ENCODE measurements around the gene NFATC4. TPM values are rescaled to one million over a fixed set of nuclear protein-coding genes. Genes with fewer than 3 reads are reported as not detected.
"Not testable (repeated sequence)": the region's sequence is repeated elsewhere in the genome, so short reads cannot be mapped to it uniquely, and the experiment has no call there.

NFATC4 gene
- total RNA-seq, 5 donors from 2014 or later (not counting 1 experiment from before 2014, with no cell fraction given): 0.16 to 0.82 (median 0.39) TPM; not detected in 1

DNA sequence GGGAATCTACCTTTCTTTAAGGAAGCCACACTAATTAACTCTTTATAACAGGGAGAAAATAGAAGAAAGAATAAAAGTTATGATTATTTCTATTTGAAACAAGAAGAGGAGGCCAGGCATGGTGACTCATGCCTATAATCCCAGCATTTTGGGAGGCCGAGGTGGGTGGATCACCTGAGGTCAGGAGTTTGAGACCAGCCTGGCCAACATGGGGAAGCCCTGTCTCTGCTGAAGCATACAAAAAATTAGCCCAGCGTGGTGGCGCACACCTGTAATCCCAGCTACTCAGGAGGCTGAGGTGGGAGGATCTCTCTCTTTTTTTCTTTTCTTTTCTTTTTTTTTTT is 13.5 kb upstream of the NFATC4 start:
- 50% methylated on average over 1 of the region's 3 CpGs for WGBS (ENCODE audit: insufficient coverage)
- H3K9me3 Mint-ChIP-seq; H3K9me3 ChIP-seq; H3K27ac ChIP-seq (ENCODE audit: low read length); H3K4me3 ChIP-seq (ENCODE audit: control insufficient read depth in 1 of 2, extremely low read depth in 1 of 2, low read length in 1 of 2); H3K27ac Mint-ChIP-seq; H3K4me1 Mint-ChIP-seq; H3K36me3 Mint-ChIP-seq; H3K4me1 ChIP-seq (ENCODE audit: control insufficient read depth in 1 of 2, extremely low read depth in 1 of 2, insufficient read depth in 2 of 2, low read length in 2 of 2); DNase-seq; ATAC-seq (replicated peaks in 1 of 4); H3K36me3 ChIP-seq (ENCODE audit: control insufficient read depth in 2 of 2, extremely low read depth in 1 of 2, insufficient read depth in 1 of 2, low read length in 1 of 2); H3K4me3 Mint-ChIP-seq: not testable (repeated sequence)
- peaks cover 41 to 46% of the 10 kb centered on the region in 2 donors for H3K27me3 Mint-ChIP-seq
- POLR2A ChIA-PET: interaction anchor here in 1 of 2 donors (0.6 kb wide), 1 partner anchor 69 kb away, joined by 6 read pairs; no protein-coding TSS in a partner anchor
- CTCF ChIA-PET: interaction anchor here in 1 of 2 donors (0.6 kb wide), 1 partner anchor 252 kb away, joined by 4 read pairs; no protein-coding TSS in a partner anchor
- peaks cover 0 to 24% of the 10 kb centered on the region in 2 experiments for H3K27me3 ChIP-seq (replicated peaks in 1 of 2; ENCODE audit: control insufficient read depth in 2 of 2, extremely low read depth in 1 of 2, insufficient read depth in 2 of 2, low read length in 1 of 2)

DNA sequence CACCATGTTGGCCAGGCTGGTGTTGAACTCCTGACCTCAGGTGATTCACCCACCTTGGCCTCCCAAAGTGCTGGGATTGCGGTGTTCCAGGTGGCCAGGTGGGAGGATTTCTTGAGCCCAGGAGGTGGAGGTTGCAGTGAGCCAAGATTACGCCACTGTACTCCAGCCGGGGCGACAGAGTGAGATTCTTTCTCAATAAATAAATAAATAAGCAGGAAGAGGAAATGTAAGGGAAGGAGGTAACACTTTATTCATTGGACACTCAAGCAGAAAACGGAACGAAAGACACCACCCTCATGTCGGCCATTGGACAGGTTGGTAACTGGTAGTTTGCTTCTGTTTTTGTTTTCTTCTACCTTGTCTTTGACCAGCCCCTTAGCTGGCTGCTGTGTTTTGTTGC is 13.0 kb upstream of the NFATC4 start:
- DNase-seq: no peak
- H3K27ac Mint-ChIP-seq: no peak overlapping the region
- Histone ChIP-seq H3K36me3 (ENCODE audit: control insufficient read depth in 2 of 2, extremely low read depth in 1 of 2, insufficient read depth in 1 of 2, low read length in 1 of 2) (no peaks in the 10 kb centered on the region), H3K27ac (ENCODE audit: low read length) (no peak overlapping the region), H3K27me3 (replicated peaks in 1 of 2; ENCODE audit: control insufficient read depth in 2 of 2, extremely low read depth in 1 of 2, insufficient read depth in 2 of 2, low read length in 1 of 2) (peaks cover 0 to 19% of the 10 kb centered on the region in 2 experiments), H3K4me3 (ENCODE audit: control insufficient read depth in 1 of 2, extremely low read depth in 1 of 2, low read length in 1 of 2) (no peak overlapping the region), H3K9me3 (no peaks in the 10 kb centered on the region), H3K4me1 (ENCODE audit: control insufficient read depth in 1 of 2, extremely low read depth in 1 of 2, insufficient read depth in 2 of 2, low read length in 2 of 2) (no peaks in the 10 kb centered on the region)
- POLR2A ChIA-PET: interaction anchor here in 1 of 2 donors (0.6 kb wide), 1 partner anchor 68 kb away, joined by 6 read pairs; no protein-coding TSS in a partner anchor
- peaks cover 0 to 9% (median 0%) of the 10 kb centered on the region in 3 donors for H3K4me1 Mint-ChIP-seq
- WGBS (ENCODE audit: insufficient coverage): 100% methylated on average over 1 of the region's 7 CpGs
- CTCF ChIA-PET: no interaction called here
- peaks cover 0 to 2% (median 0%) of the 10 kb centered on the region in 3 donors for H3K9me3 Mint-ChIP-seq
- H3K36me3 Mint-ChIP-seq: no peaks in the 10 kb centered on the region
- H3K4me3 Mint-ChIP-seq: no peak overlapping the region
- H3K27me3 Mint-ChIP-seq: peaks cover 41% of the 10 kb centered on the region in 2 donors
- ATAC-seq (replicated peaks in 1 of 4): no peak

DNA sequence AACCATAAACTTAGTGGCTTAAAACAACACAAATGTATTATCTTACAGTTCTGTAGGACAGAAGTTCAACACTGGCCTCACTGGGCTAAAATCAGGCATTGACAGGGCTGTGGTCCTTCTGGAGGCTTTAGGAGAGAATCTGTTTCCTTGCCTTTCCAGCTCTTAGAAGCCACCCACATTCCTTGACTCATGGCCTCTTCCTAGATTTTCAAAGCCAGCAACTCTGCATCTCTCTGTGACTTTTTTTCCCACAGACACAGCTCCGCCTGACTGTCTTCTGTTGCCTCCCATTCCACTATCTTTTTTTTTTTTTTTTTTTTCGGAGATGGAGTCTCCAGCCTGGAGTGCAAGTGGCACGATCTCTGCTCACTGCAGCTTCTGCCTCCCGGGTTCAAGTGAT is 11.8 kb upstream of the NFATC4 start:
- no peaks in the 10 kb centered on the region for H3K36me3 ChIP-seq (ENCODE audit: control insufficient read depth in 2 of 2, extremely low read depth in 1 of 2, insufficient read depth in 1 of 2, low read length in 1 of 2)
- Mint-ChIP-seq H3K36me3 (peaks cover 6% of the 10 kb centered on the region), H3K27ac (no peak overlapping the region), H3K4me3 (no peak overlapping the region), H3K9me3 (peaks cover 0 to 2% (median 0%) of the 10 kb centered on the region in 3 donors), H3K4me1 (peaks cover 0 to 9% (median 0%) of the 10 kb centered on the region in 3 donors), H3K27me3 (peaks cover 34 to 35% of the 10 kb centered on the region in 2 donors)
- POLR2A ChIA-PET: no interaction called here
- H3K27ac ChIP-seq (ENCODE audit: low read length): no peak overlapping the region
- no peak overlapping the region for H3K4me3 ChIP-seq (ENCODE audit: control insufficient read depth in 1 of 2, extremely low read depth in 1 of 2, low read length in 1 of 2)
- H3K27me3 ChIP-seq (replicated peaks in 1 of 2; ENCODE audit: control insufficient read depth in 2 of 2, extremely low read depth in 1 of 2, insufficient read depth in 2 of 2, low read length in 1 of 2): peaks cover 0 to 10% of the 10 kb centered on the region in 2 experiments
- CTCF ChIA-PET: no interaction called here
- WGBS (ENCODE audit: insufficient coverage): 92% methylated on average over 2 of the region's 4 CpGs
- ATAC-seq (replicated peaks in 1 of 4) (no peak), DNase-seq (no peak)
- H3K4me1 ChIP-seq (ENCODE audit: control insufficient read depth in 1 of 2, extremely low read depth in 1 of 2, insufficient read depth in 2 of 2, low read length in 2 of 2): no peaks in the 10 kb centered on the region
- no peaks in the 10 kb centered on the region for H3K9me3 ChIP-seq

DNA sequence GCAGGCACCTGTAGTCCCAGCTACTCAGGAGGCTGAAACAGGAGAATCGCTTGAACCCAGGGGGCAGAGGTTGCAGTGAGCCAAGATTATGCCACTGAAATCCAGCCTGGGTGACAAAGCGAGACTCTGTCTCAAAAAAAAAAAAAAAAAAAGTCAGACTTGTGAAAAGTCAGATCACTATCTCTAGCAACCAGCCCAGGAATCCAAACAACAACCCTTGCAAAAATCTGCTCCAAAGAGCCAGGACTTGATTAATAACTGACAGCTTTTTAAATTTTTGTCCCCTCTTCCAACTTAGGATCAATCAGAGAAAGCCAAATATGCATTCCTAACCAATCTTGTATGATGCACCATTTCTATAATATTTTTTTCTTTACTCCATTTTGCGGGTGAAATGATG is 7.7 kb upstream of the NFATC4 start:
- 92% methylated on average over 2 of the region's 3 CpGs for WGBS (ENCODE audit: insufficient coverage)
- Mint-ChIP-seq H3K27me3 (peaks cover 26 to 28% of the 10 kb centered on the region in 2 donors), H3K27ac (no peak overlapping the region), H3K4me3 (no peak overlapping the region), H3K9me3 (peaks cover 0 to 2% (median 0%) of the 10 kb centered on the region in 3 donors), H3K4me1 (peaks cover 0 to 3% (median 2%) of the 10 kb centered on the region in 3 donors), H3K36me3 (peaks cover 6% of the 10 kb centered on the region)
- no peak for DNase-seq
- Histone ChIP-seq H3K27me3 (replicated peaks in 1 of 2; ENCODE audit: control insufficient read depth in 2 of 2, extremely low read depth in 1 of 2, insufficient read depth in 2 of 2, low read length in 1 of 2) (peaks cover 0 to 19% of the 10 kb centered on the region in 2 experiments), H3K4me3 (ENCODE audit: control insufficient read depth in 1 of 2, extremely low read depth in 1 of 2, low read length in 1 of 2) (no peak overlapping the region), H3K27ac (ENCODE audit: low read length) (no peak overlapping the region), H3K9me3 (no peaks in the 10 kb centered on the region), H3K36me3 (ENCODE audit: control insufficient read depth in 2 of 2, extremely low read depth in 1 of 2, insufficient read depth in 1 of 2, low read length in 1 of 2) (no peaks in the 10 kb centered on the region), H3K4me1 (ENCODE audit: control insufficient read depth in 1 of 2, extremely low read depth in 1 of 2, insufficient read depth in 2 of 2, low read length in 2 of 2) (no peaks in the 10 kb centered on the region)
- POLR2A ChIA-PET: no interaction called here
- CTCF ChIA-PET: no interaction called here
- no peak for ATAC-seq (replicated peaks in 1 of 4)

DNA sequence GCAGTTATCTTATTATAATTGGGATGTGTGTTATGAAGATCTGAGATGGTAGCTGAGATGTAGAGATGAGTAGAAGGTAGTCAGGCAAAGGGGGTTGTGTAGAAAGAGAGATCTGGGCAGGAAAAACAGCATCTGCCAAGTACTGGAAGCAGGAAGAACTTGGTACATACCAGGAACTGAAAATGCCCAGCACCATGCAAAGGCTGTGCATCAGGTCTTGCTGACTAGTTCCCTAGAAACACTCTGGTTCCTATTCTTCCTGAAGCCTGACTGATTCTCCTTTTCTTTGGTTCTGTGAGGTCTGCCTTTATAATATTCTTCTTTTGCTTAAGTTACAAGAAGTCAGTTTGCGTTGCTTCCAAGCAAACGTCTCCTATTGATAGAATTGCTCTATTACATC is 6.7 kb upstream of the NFATC4 start:
- no peak overlapping the region for H3K4me3 Mint-ChIP-seq
- DNase-seq (no peak), ATAC-seq (replicated peaks in 1 of 4) (no peak)
- CTCF ChIA-PET: interaction anchor here (0.7 to 1.4 kb wide), 2 partner anchors 28 to 70 kb away, joined by 3 to 8 read pairs; no protein-coding TSS in a partner anchor
- WGBS (ENCODE audit: insufficient coverage): no CpG with 5 or more reads among the region's 2 CpGs
- peaks cover 34 to 37% of the 10 kb centered on the region in 2 donors for H3K27me3 Mint-ChIP-seq
- Histone ChIP-seq H3K4me3 (ENCODE audit: control insufficient read depth in 1 of 2, extremely low read depth in 1 of 2, low read length in 1 of 2) (no peak overlapping the region), H3K4me1 (ENCODE audit: control insufficient read depth in 1 of 2, extremely low read depth in 1 of 2, insufficient read depth in 2 of 2, low read length in 2 of 2) (peaks cover 2 to 9% of the 10 kb centered on the region in 2 experiments), H3K27me3 (replicated peaks in 1 of 2; ENCODE audit: control insufficient read depth in 2 of 2, extremely low read depth in 1 of 2, insufficient read depth in 2 of 2, low read length in 1 of 2) (peaks cover 0 to 27% of the 10 kb centered on the region in 2 experiments), H3K36me3 (ENCODE audit: control insufficient read depth in 2 of 2, extremely low read depth in 1 of 2, insufficient read depth in 1 of 2, low read length in 1 of 2) (no peaks in the 10 kb centered on the region), H3K9me3 (no peaks in the 10 kb centered on the region), H3K27ac (ENCODE audit: low read length) (no peak overlapping the region)
- no peak overlapping the region for H3K27ac Mint-ChIP-seq
- POLR2A ChIA-PET: no interaction called here
- peaks cover 10 to 13% (median 12%) of the 10 kb centered on the region in 3 donors for H3K4me1 Mint-ChIP-seq
- peaks cover 0 to 2% (median 0%) of the 10 kb centered on the region in 3 donors for H3K9me3 Mint-ChIP-seq
- H3K36me3 Mint-ChIP-seq: peaks cover 6% of the 10 kb centered on the region

DNA sequence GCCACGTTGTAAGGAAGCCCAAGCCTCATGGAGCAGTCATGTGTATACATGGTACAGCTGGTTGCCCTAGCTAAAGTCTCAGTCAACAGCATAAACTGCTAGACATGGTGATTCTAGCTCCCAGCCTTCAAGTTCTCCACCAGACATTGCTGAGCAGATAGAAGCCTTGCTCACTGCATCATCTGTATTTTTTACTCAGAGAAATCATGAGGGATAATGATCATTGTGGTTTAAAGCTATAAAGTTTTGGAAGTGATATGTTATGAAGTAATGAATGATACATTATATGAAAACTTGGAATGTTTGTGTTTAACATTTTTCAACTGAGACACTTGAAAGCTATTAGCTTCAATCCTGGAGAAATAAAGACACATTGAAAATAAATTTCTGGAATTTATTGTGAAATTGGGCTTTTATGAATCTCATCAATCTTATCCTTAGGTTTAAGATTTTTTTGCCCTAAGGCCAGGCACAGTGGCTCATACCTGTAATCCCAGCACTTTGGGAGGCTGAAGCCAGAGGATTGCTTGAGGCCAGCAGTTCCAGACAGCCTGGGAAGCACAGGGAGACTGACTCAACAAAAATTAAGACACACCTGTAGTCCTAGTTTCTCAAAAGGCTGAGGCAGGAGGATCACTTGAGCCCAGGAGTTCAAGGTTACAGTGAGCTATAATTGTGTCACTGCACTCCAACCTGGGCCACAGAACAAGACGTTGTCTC is 5.6 kb upstream of the NFATC4 start:
- ChIA-PET CTCF (interaction anchor here in 1 of 2 donors (1.3 to 1.4 kb wide), 2 partner anchors 63 to 69 kb away, joined by 3 to 8 read pairs; no protein-coding TSS in a partner anchor), POLR2A (no interaction called here)
- Mint-ChIP-seq H3K9me3 (peaks cover 0 to 2% (median 0%) of the 10 kb centered on the region in 3 donors), H3K27ac (no peak overlapping the region), H3K4me3 (no peak overlapping the region), H3K36me3 (peaks cover 6% of the 10 kb centered on the region), H3K27me3 (peaks cover 40 to 42% of the 10 kb centered on the region in 2 donors), H3K4me1 (peaks cover 17 to 21% (median 20%) of the 10 kb centered on the region in 3 donors)
- no peak overlapping the region for H3K27ac ChIP-seq (ENCODE audit: low read length)
- H3K36me3 ChIP-seq (ENCODE audit: control insufficient read depth in 2 of 2, extremely low read depth in 1 of 2, insufficient read depth in 1 of 2, low read length in 1 of 2): no peaks in the 10 kb centered on the region
- H3K27me3 ChIP-seq (replicated peaks in 1 of 2; ENCODE audit: control insufficient read depth in 2 of 2, extremely low read depth in 1 of 2, insufficient read depth in 2 of 2, low read length in 1 of 2): peaks cover 0 to 35% of the 10 kb centered on the region in 2 experiments
- ATAC-seq (replicated peaks in 1 of 4): no peak
- H3K4me3 ChIP-seq (ENCODE audit: control insufficient read depth in 1 of 2, extremely low read depth in 1 of 2, low read length in 1 of 2): no peak overlapping the region
- peaks cover 2 to 20% of the 10 kb centered on the region in 2 experiments for H3K4me1 ChIP-seq (ENCODE audit: control insufficient read depth in 1 of 2, extremely low read depth in 1 of 2, insufficient read depth in 2 of 2, low read length in 2 of 2)
- WGBS (ENCODE audit: insufficient coverage): 17% methylated on average over 1 of the region's 2 CpGs
- no peaks in the 10 kb centered on the region for H3K9me3 ChIP-seq
- DNase-seq: no peak
